ENCODE results near the gene NEURL1.
"Not testable (repeated sequence)": the region's sequence is repeated elsewhere in the genome, so short reads cannot be mapped to it uniquely, and the experiment has no call there.

GRCh38 chr10:103607051-103607450, 113.5 kb downstream of the NEURL1 start:
- not testable (repeated sequence) for TF ChIP-seq CTCF (conservative IDR thresholded peaks at IDR 0.05; ENCODE audit: low read depth, low read length); EZH2 (IDR thresholded peaks at IDR 0.05; ENCODE audit: low read length, unreplicated experiment)

Data from PC-3 (cell line).